HFF-Myc (cell line): ENCODE data around the gene GDPD3.
A peak's percentile ranks its signal among the peaks of the same experiment; 100 is the strongest.

ENCODE experiments used
- DNase-seq: peaks from one replicate; pipeline ENCODE4 v3.0.0-alpha.2; 2011; ENCODE audit warnings: low read depth; ENCODE audit errors: extremely low read depth
- H3K4me3 ChIP-seq: replicated peaks from 2 replicates; pipeline ENCODE4 v1.5.1; 2011; ENCODE audit warnings: low read depth, mild to moderate bottlenecking, control low read depth, low read length
- CTCF ChIP-seq: IDR thresholded peaks from 2 replicates; pipeline ENCODE4 v1.5.1; 2012; ENCODE audit warnings: mild to moderate bottlenecking, low read depth, low read length, control low read depth; ENCODE audit errors: missing control alignments

Gene GDPD3

GRCh38 chr16:30085247-30085646 lies 28.1 kb downstream of the GDPD3 start:
- H3K4me3 ChIP-seq = no peak overlapping the region
- no peak for DNase-seq
- no peak for TF ChIP-seq CTCF

- no peak for DNase-seq
- TF ChIP-seq CTCF = no peak
- H3K4me3 ChIP-seq = no peak overlapping the region
Observed at GRCh38 chr16:30084816-30085159, 28.5 kb downstream of the GDPD3 start.

- no peak overlapping the region for H3K4me3 ChIP-seq
- no peak for TF ChIP-seq CTCF
- DNase-seq = no peak
Observed at GRCh38 chr16:30084096-30084815, 29.1 kb downstream of the GDPD3 start.

GRCh38 chr16:30083216-30084055 lies 29.9 kb downstream of the GDPD3 start:
- no peak overlapping the region for H3K4me3 ChIP-seq
- TF ChIP-seq CTCF = no peak
- DNase-seq = no peak

GRCh38 chr16:30082545-30083090 lies 30.7 kb downstream of the GDPD3 start:
- H3K4me3 ChIP-seq = no peak overlapping the region
- TF ChIP-seq CTCF = peak; percentile 12
- no peak for DNase-seq

GRCh38 chr16:30079480-30079879 lies 33.9 kb downstream of the GDPD3 start:
- H3K4me3 ChIP-seq = no peak overlapping the region
- no peak for DNase-seq
- no peak for TF ChIP-seq CTCF
